ENCODE data around the gene RMDN2.
"Not testable (repeated sequence)": the region's sequence is repeated elsewhere in the genome, so short reads cannot be mapped to it uniquely, and the experiment has no call there.

RMDN2 gene

GRCh38 chr2:37934591-37935513, 9.8 kb downstream of the RMDN2 start:
- no peak for DNase-seq (ENCODE audit: low read depth)

GRCh38 chr2:37937568-37937967, 12.5 kb downstream of the RMDN2 start:
- DNase-seq (ENCODE audit: low read depth) = not testable (repeated sequence)

GRCh38 chr2:37941267-37941666, 16.2 kb downstream of the RMDN2 start:
- DNase-seq (ENCODE audit: low read depth) = not testable (repeated sequence)

GRCh38 chr2:37944268-37944667, 19.2 kb downstream of the RMDN2 start:
- no peak for DNase-seq (ENCODE audit: low read depth)

GRCh38 chr2:37947306-37947705, 22.2 kb downstream of the RMDN2 start:
- no peak for DNase-seq (ENCODE audit: low read depth)

GRCh38 chr2:37962018-37962739, 37.1 kb downstream of the RMDN2 start:
- DNase-seq (ENCODE audit: low read depth) = not testable (repeated sequence)

- not testable (repeated sequence) for DNase-seq (ENCODE audit: low read depth)
These were observed 37.6 kb downstream of the RMDN2 start for GRCh38 chr2:37962740-37963121.

DNA sequence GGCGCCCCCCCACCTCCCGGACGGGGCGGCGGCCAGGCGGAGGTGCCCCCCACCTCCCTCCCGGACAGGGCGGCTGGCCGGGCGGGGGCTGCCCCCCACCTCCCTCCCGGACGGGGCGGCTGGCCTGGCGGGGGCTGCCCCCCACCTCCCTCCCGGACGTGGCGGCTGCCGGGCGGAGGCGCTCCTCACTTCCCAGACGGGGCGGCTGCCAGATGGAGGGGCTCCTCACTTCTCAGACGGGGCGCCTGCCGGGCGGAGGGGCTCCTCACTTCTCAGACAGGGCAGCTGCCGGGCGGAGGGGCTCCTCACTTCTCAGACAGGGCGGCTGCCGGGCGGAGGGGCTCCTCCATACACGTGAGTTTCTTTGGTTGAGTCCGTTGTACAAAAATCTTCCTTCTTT, 38.8 kb downstream of the RMDN2 start:
- not testable (repeated sequence) for DNase-seq (ENCODE audit: low read depth)

DNA sequence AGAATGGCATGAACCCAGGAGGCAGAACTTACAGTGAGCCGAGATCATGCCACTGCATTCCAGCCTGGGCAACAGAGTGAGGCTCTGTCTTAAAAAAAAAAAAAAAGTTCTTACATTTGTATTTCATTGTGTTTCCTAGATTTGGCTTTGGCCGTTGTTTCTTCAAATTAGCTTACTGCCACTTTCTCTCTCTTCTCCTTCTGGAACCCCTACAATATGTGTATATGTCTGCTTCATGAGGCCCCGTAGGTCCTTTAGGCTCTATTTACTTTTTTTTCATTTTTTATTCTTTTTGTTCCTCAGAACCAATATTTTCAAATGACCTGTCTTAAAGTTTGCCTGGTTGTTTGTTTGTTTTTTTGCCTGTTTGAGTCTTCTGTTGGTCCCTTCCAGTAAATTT, 41.2 kb downstream of the RMDN2 start:
- no peak for DNase-seq (ENCODE audit: low read depth)

DNA sequence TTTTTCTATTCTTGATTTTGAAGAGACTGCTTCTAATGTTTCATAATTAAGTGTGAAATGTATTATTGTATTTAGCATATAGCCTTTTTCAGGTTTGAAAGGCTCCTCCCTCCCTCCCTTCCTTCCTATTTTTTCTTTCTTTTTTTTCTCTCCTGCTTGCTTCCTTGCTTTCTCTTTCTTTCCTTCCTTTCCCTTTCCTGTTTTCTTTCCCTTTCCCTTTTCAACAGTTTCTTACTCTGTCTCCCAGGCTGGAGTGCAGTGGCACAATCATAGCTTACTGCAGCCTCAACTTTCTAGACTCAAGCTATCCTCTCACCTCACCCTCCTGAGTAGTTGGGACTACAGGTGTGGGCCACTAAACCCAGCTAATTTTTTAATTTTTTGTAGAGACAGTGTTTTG, 44.6 kb downstream of the RMDN2 start:
- DNase-seq (ENCODE audit: low read depth) = no peak

DNA sequence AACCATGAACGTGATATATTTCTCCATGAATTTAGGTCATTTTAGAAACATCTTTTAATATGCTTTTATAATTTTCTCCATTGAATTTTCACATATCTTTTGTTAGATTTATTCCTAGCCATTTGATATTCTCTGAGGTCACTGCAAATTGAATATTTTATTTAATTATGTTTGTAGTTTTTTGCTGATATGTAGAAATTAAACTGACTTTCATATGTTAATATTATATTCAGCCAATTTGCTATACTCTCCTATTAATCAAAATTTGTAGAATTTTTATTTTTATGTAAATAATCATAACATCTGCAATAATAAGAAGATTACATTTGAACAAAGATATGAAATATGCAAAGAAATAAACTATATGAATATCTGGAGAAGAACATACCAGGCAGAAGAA, 46.9 kb downstream of the RMDN2 start:
- no peak for DNase-seq (ENCODE audit: low read depth)

DNA sequence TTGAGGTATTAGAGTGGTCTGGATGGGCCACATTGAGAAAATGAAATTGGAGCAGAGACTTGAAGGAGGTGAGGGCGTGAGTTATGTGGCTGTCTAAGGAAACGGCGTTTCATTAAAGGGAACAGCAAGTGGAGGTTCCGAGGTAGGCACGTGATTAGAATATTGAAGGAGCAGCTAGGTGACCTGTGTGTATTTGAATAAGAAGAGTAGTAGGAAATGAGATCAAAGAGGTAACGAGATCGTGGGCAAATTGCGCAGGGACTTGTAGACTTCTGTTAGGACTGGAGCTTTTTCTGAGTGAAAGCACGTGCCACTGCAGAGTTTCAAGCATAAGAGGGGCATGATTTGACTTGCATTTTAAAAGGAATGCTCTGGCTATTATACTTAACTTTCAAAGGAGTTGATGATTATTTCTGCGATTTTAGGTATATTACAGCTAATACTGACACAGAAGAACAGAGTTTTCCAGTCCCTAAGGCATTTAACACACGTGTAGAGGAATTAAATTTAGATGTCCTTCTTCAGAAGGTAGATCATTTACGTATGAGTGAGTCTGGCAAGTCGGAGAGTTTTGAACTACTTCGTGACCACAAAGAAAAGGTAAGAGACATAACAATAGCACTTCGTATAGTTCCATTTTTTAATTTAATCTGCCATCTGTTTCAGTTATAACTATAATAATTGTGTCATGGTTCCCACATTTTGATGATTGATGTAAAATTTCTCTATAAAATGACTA, 48.7 kb downstream of the RMDN2 start:
- DNase-seq (ENCODE audit: low read depth) = no peak

DNA sequence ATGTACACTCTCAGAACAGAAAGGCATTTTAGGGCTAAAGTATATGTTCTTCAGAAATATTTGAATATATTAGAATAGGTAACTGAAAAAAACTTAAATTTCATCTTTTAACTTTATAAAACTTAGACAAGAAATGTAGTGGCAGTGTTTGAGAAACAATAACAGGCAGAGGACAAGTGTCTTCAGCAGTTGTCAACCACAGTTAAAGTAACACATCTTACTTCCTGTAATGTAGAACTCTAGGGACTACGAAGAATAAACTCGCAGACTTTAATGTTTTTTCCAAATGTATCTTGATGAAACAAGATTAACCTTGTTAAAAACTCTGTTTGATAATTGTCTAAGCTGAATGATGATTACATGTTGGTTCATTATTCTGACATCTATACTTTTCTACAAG, 50.7 kb downstream of the RMDN2 start:
- no peak for DNase-seq (ENCODE audit: low read depth)

DNA sequence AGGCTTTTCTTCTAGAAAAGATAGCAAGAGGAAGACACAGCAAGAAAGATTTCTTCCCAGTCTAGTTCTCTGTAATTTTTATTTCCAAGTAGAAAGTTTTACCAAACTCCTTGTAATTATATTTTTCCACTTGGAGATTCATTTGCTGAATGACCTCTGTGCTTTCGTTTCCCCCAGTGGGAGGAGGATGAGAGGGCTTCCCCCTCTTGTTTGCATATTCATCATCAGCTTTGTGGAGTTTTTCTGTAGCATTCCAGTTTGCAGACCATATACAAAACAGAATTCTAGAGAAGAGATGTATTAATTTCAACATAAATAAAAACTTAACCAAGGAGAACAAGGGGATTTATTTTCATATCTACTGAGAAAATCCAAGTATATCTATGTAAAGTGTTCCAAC, 51.3 kb downstream of the RMDN2 start:
- no peak for DNase-seq (ENCODE audit: low read depth)

- DNase-seq (ENCODE audit: low read depth) = peak; percentile 25
These were observed 57.1 kb downstream of the RMDN2 start for GRCh38 chr2:37982147-37982582.

- no peak for DNase-seq (ENCODE audit: low read depth)
These were observed 57.8 kb downstream of the RMDN2 start for GRCh38 chr2:37982847-37983246.

DNA sequence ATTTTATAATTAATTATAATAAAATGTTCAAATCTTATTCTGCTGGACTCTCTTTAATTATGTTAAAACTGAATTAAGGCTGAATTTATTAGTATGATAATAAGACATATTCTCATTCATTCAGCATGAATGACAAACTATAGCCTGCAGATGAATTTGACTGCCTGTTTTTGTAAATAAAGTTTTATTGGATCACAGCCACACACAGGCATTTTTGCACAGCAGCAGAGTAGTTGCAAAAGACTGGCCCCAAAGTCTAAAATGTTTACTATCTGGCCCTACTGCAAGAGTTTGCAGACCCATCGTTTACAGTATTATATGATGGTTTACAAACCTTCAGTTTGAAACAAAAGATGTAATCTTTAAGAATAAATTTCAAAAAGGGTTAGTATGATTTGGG, 58.6 kb downstream of the RMDN2 start:
- DNase-seq (ENCODE audit: low read depth) = no peak

DNA sequence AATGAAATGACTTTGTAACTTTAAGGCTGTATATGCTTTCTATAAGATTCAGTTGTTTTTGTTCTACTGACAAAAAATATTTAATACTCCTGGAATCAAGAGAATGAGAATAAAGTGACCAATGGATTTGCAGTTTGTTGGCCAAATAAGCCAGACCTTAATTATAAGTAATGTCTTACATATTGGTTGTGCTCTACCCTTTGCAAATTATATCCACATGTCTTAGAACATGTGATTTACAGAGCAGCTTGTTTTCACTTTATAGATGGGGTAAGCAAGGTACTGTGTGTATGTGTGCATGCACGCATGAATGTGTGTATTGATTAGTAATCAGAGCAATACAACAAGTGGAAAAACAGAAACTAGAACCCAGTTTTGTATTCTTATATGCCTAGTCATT, 59.1 kb downstream of the RMDN2 start:
- DNase-seq (ENCODE audit: low read depth) = no peak

DNA sequence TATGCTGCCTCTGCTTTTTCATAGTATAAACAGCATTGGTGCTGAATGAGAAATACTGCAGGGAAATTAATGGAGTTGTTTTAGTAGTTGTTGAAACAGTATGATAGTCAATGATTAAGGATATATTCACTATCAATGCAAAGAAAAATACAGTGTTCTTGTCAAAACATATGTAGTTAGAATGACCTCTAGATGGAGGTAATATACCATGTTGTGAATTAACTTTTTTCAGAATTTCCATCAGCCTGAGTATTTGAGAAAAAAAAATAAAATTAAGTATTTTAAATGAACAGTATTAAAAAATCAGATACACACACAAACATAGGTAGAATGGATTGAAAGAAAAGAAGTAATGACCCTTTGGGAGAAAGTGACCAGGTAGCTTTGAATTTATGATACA, 59.5 kb downstream of the RMDN2 start:
- no peak for DNase-seq (ENCODE audit: low read depth)

DNA sequence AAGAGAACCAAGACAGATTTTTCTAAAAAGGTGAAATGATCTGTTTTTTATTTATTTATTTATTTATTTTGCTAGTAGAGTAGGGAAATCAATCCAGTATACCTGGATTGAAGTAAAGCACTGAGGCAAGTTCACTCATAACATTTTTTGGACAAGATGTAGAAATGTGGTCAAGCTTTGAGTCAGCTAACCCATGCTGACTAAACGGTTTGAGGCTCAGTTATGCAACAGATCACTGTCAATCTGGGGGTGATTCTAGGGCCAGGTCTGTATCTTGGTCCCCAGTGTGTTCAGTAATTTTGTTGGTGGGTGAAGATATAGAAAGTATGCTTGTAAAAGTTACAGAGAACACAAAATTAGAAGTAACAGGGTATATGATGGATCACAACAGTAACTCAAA, 60.2 kb downstream of the RMDN2 start:
- DNase-seq (ENCODE audit: low read depth) = no peak

DNA sequence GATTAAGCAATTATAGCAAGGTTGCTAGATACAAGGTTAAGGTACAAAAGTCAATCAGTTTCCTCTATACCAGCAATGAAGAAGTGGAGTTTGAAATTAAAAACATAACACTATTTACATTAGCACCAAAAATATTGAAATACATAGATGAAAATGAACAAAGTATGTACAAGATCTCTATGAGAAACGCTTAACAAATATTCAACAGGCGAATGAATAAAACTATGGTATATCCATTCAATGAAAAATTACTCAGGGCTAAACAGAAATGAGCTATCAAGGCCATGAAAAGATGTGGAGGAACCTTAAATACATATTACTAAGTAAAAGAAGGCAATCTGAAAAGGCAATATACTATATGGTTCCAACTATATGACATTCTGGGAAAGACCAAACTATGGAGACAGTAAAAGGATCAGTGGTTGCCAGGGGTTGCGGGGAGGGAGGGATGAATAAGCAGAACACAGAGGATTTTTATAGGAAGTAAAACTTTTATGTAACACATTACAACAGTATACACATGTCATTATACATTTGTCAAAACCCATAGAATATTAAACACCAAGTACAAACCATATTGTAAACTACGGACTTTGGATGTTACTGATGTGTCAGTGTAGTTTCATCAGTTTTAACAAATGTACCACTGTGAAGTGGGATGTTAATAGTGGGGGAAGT, 62.1 kb downstream of the RMDN2 start:
- DNase-seq (ENCODE audit: low read depth) = no peak

DNA sequence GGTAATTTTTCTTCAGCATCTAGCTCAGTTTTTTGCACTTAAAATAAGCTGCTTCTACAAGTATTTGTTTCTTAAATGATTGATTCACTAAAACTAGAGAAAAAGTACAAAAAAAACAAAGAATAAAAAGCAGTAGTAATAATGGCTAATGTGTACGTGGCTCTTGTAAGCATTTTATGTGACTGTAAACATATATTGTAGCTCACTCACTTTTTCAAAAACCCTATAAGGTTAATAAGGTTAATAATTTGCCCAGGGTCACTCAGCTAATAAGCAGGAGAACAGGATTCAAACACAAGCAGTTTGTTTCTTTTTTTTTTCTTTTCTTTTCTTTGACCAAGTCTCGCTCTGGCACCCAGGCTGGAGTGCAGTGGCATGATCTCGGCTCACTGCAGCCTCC, 67.5 kb downstream of the RMDN2 start:
- no peak for DNase-seq (ENCODE audit: low read depth)

Measured in stimulated activated CD8-positive, alpha-beta memory T cell treated with anti-CD3 and anti-CD28 coated beads, Interleukin-7, amount 100 ng/mL, for 24 hours (primary cell).